Thyroid gland (tissue), 4 donors: ENCODE data around the gene STAM2. TPM values are rescaled to one million over a fixed set of nuclear protein-coding genes. Genes with fewer than 3 reads are reported as not detected.

Source experiments
- DNase-seq, 2 donors: peaks; one replicate each; pipeline ENCODE4 v3.0.0-alpha.2; 2019
- H3K27ac ChIP-seq, 3 donors: fragments of 200-600 bp; sonication (generic); 1 replicate in 2 of 3; 2 replicates in 1 of 3; pipeline ENCODE4 v1.5.1; 2016 to 2019; ENCODE audit warnings: mild to moderate bottlenecking in 1 of 3, moderate library complexity in 1 of 3
- H3K27me3 ChIP-seq: fragments of 200-600 bp; sonication (generic); one replicate; pipeline ENCODE4 v1.5.1; 2019
- H3K36me3 ChIP-seq, 2 donors: fragments of 200-600 bp; sonication (generic); one replicate each; pipeline ENCODE4 v1.5.1; 2016 to 2019
- H3K4me1 ChIP-seq, 2 donors: fragments of 200-600 bp; sonication (generic); one replicate each; pipeline ENCODE4 v1.5.1; 2017 to 2019
- H3K4me3 ChIP-seq, 3 donors: fragments of 200-600 bp; sonication (generic); replicated peaks in 1 of 3; 1 replicate in 2 of 3; 2 replicates in 1 of 3; pipeline ENCODE4 v1.5.1; 2016; ENCODE audit warnings: mild to moderate bottlenecking in 1 of 3
- H3K9me3 ChIP-seq: fragments of 200-600 bp; sonication (generic); one replicate; pipeline ENCODE4 v1.5.1; 2017
- POLR2A ChIP-seq, 2 donors: fragments of 450-650 bp; IDR thresholded peaks; one replicate each; pipeline ENCODE4 v1.6.1; 2017; ENCODE audit warnings: antibody characterized with exemption in 2 of 2, mild to moderate bottlenecking in 2 of 2, moderate library complexity in 1 of 2
- WGBS, 2 donors: methylation state at CpG; one replicate each; pipeline ENCODE4 v1.1.5; 2017; 5-methylcytosine and 5-hydroxymethylcytosine counted together
- intact Hi-C: fragments of 100-400 bp; cut with DNase I; formaldehyde crosslinking; loops from one replicate; pipeline ENCODE4 v1.15.1; 2023
- total RNA-seq, 4 donors: library from RNA; depleted of rRNA; stranded (reverse); fragments of >200 nt; gene quantifications; one replicate each; pipeline ENCODE4 v1.2.3, GENCODE V29; 2016
- TF ChIP-seq, protein P1 (sequence below), 6 experiments: fragments of 200-600 bp in 3 of 6; fragments of 450-650 bp in 3 of 6; sonication (generic) in 3 of 6; IDR thresholded peaks; one replicate each; pipeline ENCODE4 v1.5.1; 2016 to 2019; ENCODE audit warnings: antibody characterized with exemption in 6 of 6, mild to moderate bottlenecking in 2 of 6, inconsistent platforms in 1 of 6, moderate library complexity in 1 of 6

The STAM2 gene
- total RNA-seq: 10 to 100 TPM; 62.1 to 70.6 (median 63.4) TPM

GRCh38 chr2:152175368-152176112 lies at the start of gene STAM2:
TSS of gene STAM2 (minus strand) at chr2:152175763. CDS start at chr2:152175642, 121 bp downstream.
- intact Hi-C loops: loop anchor here (10.0 kb wide), 2 partner anchors 141 to 539 kb away; partner anchors contain the start of genes ARL6IP6 and PRPF40A
- Histone ChIP-seq H3K36me3 (no peaks in the 10 kb centered on the region), H3K27me3 (no peaks in the 10 kb centered on the region), H3K4me1 (peaks cover 18 to 26% of the 10 kb centered on the region in 2 donors), H3K4me3 (peak within 1 kb of the TSS; percentile 37 to 93 (median 65)), H3K27ac (peak within 1 kb of the TSS; percentile 96 to 97 (median 97)), H3K9me3 (no peaks in the 10 kb centered on the region)
- 0 to 1% methylated on average over 13 to 36 of the region's 72 CpGs for WGBS, 2 donors
- peak; percentile 89 to 92 for DNase-seq
- peak; percentile 21 to 64 for TF ChIP-seq POLR2A (IDR thresholded peaks at IDR 0.05)
- TF ChIP-seq, protein P1, sequence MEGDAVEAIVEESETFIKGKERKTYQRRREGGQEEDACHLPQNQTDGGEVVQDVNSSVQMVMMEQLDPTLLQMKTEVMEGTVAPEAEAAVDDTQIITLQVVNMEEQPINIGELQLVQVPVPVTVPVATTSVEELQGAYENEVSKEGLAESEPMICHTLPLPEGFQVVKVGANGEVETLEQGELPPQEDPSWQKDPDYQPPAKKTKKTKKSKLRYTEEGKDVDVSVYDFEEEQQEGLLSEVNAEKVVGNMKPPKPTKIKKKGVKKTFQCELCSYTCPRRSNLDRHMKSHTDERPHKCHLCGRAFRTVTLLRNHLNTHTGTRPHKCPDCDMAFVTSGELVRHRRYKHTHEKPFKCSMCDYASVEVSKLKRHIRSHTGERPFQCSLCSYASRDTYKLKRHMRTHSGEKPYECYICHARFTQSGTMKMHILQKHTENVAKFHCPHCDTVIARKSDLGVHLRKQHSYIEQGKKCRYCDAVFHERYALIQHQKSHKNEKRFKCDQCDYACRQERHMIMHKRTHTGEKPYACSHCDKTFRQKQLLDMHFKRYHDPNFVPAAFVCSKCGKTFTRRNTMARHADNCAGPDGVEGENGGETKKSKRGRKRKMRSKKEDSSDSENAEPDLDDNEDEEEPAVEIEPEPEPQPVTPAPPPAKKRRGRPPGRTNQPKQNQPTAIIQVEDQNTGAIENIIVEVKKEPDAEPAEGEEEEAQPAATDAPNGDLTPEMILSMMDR (IDR thresholded peaks at IDR 0.05): peak; percentile 80 to 96 (median 90)

DNA sequence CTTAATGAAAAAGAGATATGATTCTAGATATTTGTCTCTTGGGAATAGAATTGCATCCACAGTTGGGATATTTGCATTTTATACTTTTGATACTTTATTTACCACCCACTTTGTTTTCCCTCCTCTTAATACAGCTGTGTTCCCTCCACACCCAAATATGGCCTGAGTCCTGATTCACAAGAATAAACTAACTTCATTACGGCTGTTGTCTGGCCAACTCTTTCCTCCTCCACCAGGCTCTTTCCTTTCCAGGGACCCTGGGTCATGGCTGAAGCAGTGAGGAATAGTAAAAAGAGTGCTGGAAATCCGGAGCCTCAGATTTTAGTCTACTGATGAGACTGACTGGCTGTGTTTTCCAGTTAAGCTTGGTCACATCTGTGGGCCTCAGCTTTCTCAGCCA lies 48.4 kb upstream of the STAM2 start:
- Histone ChIP-seq H3K4me1 (peaks cover 0 to 14% of the 10 kb centered on the region in 2 donors), H3K27me3 (no peaks in the 10 kb centered on the region), H3K4me3 (no peak overlapping the region), H3K27ac (no peak overlapping the region), H3K9me3 (no peaks in the 10 kb centered on the region), H3K36me3 (no peaks in the 10 kb centered on the region)
- TF ChIP-seq, protein P1 (IDR thresholded peaks at IDR 0.05): no peak
- TF ChIP-seq POLR2A (IDR thresholded peaks at IDR 0.05): no peak
- intact Hi-C loops: no loop called here
- 41 to 67% methylated on average over 2 of the region's 2 CpGs for WGBS, 2 donors
- DNase-seq: no peak

DNA sequence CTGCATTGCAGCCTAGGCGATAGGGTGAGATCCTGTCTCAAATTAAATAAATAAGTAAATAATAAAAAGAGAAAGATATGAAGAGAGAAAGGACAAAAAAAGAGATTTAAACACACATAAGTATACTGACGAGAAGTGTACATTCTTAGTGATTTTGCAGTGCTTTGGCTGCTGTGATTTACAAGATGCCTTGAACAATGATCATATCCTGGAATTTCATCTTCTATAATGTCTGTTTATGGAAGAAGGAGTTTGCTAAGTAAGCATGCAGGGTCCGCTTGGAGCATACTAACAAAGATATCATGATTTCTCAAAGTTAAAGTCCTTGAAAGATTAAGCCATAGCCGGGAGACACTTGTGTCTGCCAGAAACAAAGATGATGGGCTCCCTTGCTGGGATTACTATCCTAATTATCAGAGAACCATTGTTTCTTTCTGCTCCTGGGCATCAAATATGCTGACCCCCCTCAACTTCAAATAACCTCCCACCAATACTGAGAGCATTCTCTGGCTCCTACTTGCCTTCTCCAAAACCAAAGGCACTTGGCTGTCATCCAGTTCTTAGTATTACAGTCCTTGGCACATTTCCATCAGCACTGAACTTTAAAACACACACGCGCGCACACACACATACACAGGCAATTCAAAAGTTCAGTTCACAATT lies 47.5 kb upstream of the STAM2 start:
- TF ChIP-seq, protein P1 (IDR thresholded peaks at IDR 0.05): no peak
- TF ChIP-seq POLR2A (IDR thresholded peaks at IDR 0.05): no peak
- H3K4me1 ChIP-seq: peaks cover 0 to 14% of the 10 kb centered on the region in 2 donors
- intact Hi-C loops: no loop called here
- no peak overlapping the region for H3K4me3 ChIP-seq
- peak; percentile 60 to 61 for DNase-seq
- H3K27me3 ChIP-seq: no peaks in the 10 kb centered on the region
- 17 to 20% methylated on average over 7 of the region's 7 CpGs for WGBS, 2 donors
- H3K27ac ChIP-seq: peak overlapping the region in 1 of 3 donors; percentile 30
- no peaks in the 10 kb centered on the region for H3K9me3 ChIP-seq
- no peaks in the 10 kb centered on the region for H3K36me3 ChIP-seq

- intact Hi-C loops: no loop called here
- DNase-seq: no peak
Measured at GRCh38 chr2:152221839-152222238, 46.3 kb upstream of the STAM2 start.

More at GRCh38 chr2:152221839-152222238, 46.3 kb upstream of the STAM2 start:
- no peak for TF ChIP-seq POLR2A (IDR thresholded peaks at IDR 0.05)
- TF ChIP-seq, protein P1 (IDR thresholded peaks at IDR 0.05): no peak
- Histone ChIP-seq H3K9me3 (no peaks in the 10 kb centered on the region), H3K27me3 (no peaks in the 10 kb centered on the region), H3K4me1 (peaks cover 0 to 14% of the 10 kb centered on the region in 2 donors), H3K27ac (no peak overlapping the region), H3K4me3 (no peak overlapping the region), H3K36me3 (no peaks in the 10 kb centered on the region)
- 57 to 72% methylated on average over 3 of the region's 3 CpGs for WGBS, 2 donors
